DOHH2 (cell line): ENCODE measurements around the gene TECRL.

ENCODE experiments used
- EZH2phosphoT487 ChIP-seq: fragments of 200-600 bp; sonication (generic); IDR thresholded peaks from 2 replicates; pipeline ENCODE4 v1.6.1; 2017; ENCODE audit warnings: borderline replicate concordance, mild to moderate bottlenecking, antibody characterized with exemption, low read length, moderate library complexity, mixed read lengths
- TF ChIP-seq, protein P1 (sequence below): fragments of 200-600 bp; sonication (generic); IDR thresholded peaks from one replicate; pipeline ENCODE4 v1.5.1; 2014; ENCODE audit warnings: antibody characterized with exemption, mild to moderate bottlenecking, low read depth, low read length; ENCODE audit not compliant: poor library complexity, severe bottlenecking

DNA sequence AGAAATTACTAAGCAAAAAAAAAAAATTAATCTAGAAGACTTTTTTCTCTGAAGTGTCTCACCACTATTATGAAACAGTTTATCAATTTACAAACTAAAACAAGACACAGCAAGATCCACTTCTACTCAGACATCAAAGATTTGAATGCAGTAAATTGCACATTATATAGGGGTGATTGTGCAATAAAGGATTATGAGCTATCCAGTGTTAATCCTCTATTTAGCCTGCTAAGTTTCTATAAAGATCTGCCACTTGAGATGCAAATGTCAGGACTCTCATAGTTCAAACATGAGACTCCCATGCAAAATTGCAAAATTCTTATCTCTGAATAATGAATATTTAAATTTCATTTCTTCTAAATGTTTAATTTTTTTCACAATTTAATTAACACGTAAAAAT, 2.2 kb downstream of the TECRL start:
- TF ChIP-seq, protein P1, sequence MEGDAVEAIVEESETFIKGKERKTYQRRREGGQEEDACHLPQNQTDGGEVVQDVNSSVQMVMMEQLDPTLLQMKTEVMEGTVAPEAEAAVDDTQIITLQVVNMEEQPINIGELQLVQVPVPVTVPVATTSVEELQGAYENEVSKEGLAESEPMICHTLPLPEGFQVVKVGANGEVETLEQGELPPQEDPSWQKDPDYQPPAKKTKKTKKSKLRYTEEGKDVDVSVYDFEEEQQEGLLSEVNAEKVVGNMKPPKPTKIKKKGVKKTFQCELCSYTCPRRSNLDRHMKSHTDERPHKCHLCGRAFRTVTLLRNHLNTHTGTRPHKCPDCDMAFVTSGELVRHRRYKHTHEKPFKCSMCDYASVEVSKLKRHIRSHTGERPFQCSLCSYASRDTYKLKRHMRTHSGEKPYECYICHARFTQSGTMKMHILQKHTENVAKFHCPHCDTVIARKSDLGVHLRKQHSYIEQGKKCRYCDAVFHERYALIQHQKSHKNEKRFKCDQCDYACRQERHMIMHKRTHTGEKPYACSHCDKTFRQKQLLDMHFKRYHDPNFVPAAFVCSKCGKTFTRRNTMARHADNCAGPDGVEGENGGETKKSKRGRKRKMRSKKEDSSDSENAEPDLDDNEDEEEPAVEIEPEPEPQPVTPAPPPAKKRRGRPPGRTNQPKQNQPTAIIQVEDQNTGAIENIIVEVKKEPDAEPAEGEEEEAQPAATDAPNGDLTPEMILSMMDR = no peak
- TF ChIP-seq EZH2phosphoT487 = no peak
